Mucosa of stomach (tissue), 1 donor: Measurements from ENCODE around the gene BARX1.

Source experiments
- H3K27me3 ChIP-seq: one replicate; pipeline ENCODE4 v1.7.0; 2013; ENCODE audit warnings: mild to moderate bottlenecking, low read length; ENCODE audit not compliant: control insufficient read depth, insufficient read depth
- H3K36me3 ChIP-seq: one replicate; pipeline ENCODE4 v1.7.0; 2013; ENCODE audit warnings: low read length; ENCODE audit not compliant: control insufficient read depth, insufficient read depth
- H3K4me1 ChIP-seq: one replicate; pipeline ENCODE4 v1.7.0; 2013; ENCODE audit warnings: mild to moderate bottlenecking, low read length; ENCODE audit not compliant: control insufficient read depth, insufficient read depth
- H3K4me3 ChIP-seq: one replicate; pipeline ENCODE4 v1.7.0; 2013; ENCODE audit warnings: low read length
- H3K9ac ChIP-seq: one replicate; pipeline ENCODE4 v1.7.0; 2013; ENCODE audit warnings: mild to moderate bottlenecking, low read length, moderate library complexity
- H3K9me3 ChIP-seq: one replicate; pipeline ENCODE4 v1.7.0; 2013; ENCODE audit warnings: mild to moderate bottlenecking, low read length, moderate library complexity; ENCODE audit not compliant: control insufficient read depth
- donor health status: Pancreatic carcinoma.

Gene BARX1

GRCh38 chr9:93918061-93918460 is 37.1 kb downstream of the BARX1 start:
- peaks cover under 1% of the 10 kb centered on the region for H3K4me1 ChIP-seq
- no peaks in the 10 kb centered on the region for H3K27me3 ChIP-seq
- no peak overlapping the region for H3K9ac ChIP-seq
- no peaks in the 10 kb centered on the region for H3K36me3 ChIP-seq
- H3K9me3 ChIP-seq, result no peaks in the 10 kb centered on the region
- no peak overlapping the region for H3K4me3 ChIP-seq

DNA sequence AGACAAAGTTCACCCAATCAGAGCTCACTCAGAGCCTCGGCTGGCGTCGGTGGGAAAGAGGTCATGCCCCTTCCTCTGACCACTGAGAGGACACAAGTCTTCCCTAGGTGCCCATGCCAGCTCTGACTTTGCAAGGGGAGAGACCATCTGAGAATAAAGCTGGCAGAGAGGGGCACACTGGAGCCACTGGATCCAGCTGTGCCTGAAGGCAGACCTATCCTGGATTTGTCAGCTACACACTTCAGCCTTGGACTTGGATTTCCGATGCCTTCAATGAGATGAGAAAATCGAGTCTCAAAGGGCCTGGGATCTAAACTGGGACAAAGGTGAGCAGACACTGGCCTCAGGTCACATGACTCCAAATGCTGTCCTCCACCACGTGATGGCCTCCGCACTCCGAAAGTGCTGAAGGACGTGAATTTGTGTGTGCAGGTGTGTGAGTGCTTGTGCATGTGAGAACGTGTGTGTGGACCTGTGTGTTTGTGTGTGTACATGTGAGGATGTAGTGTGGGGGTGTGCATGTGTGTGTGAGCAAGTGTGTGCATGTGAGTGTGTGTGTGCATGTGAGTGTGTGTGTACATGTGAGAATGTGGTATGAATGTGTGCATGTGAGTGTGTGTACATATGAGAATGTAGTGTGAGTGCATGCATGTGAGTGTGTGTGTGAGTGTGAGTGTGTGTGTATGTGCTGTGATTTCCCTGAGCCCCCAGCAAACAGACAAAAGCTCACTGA is 37.9 kb downstream of the BARX1 start:
- Histone ChIP-seq H3K36me3 (no peaks in the 10 kb centered on the region), H3K4me1 (peaks cover 8% of the 10 kb centered on the region), H3K4me3 (no peak overlapping the region), H3K9ac (no peak overlapping the region), H3K9me3 (no peaks in the 10 kb centered on the region), H3K27me3 (no peaks in the 10 kb centered on the region)

DNA sequence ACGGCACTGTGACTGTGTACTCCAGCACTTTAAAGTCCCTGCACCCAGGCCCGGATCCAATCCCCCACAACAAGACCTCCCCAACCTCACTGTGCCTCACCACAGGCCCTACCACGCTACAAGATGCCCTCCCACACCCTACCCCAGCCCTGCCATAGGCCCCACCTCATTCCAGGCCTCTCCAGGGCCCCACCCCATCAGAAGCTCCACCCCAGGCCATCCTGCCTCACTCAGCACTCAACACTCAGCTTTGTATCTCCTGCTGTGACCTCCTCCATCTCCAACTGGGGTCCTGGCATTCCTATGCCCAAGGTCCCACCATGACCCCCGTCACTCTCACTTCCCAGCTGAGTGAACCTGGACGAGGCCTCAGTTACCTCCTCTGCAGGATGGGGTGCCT is 38.8 kb downstream of the BARX1 start:
- Histone ChIP-seq H3K27me3 (no peaks in the 10 kb centered on the region), H3K9ac (no peak overlapping the region), H3K36me3 (no peaks in the 10 kb centered on the region), H3K4me3 (no peak overlapping the region), H3K9me3 (no peaks in the 10 kb centered on the region), H3K4me1 (peaks cover 17% of the 10 kb centered on the region)

- Histone ChIP-seq H3K27me3 (peaks cover 22% of the 10 kb centered on the region), H3K4me3 (no peak overlapping the region), H3K9ac (no peak overlapping the region), H3K36me3 (no peaks in the 10 kb centered on the region), H3K9me3 (no peaks in the 10 kb centered on the region), H3K4me1 (peaks cover 43% of the 10 kb centered on the region)
Measured at GRCh38 chr9:93911801-93912554, 43.2 kb downstream of the BARX1 start.

GRCh38 chr9:93911136-93911745 is 43.9 kb downstream of the BARX1 start:
- Histone ChIP-seq H3K9me3 (no peaks in the 10 kb centered on the region), H3K4me3 (no peak overlapping the region), H3K9ac (no peak overlapping the region), H3K27me3 (peaks cover 22% of the 10 kb centered on the region), H3K4me1 (peaks cover 43% of the 10 kb centered on the region), H3K36me3 (no peaks in the 10 kb centered on the region)

GRCh38 chr9:93910598-93910997 is 44.6 kb downstream of the BARX1 start:
- peaks cover 22% of the 10 kb centered on the region for H3K27me3 ChIP-seq
- H3K36me3 ChIP-seq, result no peaks in the 10 kb centered on the region
- peaks cover 43% of the 10 kb centered on the region for H3K4me1 ChIP-seq
- no peak overlapping the region for H3K9ac ChIP-seq
- no peaks in the 10 kb centered on the region for H3K9me3 ChIP-seq
- no peak overlapping the region for H3K4me3 ChIP-seq

- Histone ChIP-seq H3K9me3 (no peaks in the 10 kb centered on the region), H3K36me3 (no peaks in the 10 kb centered on the region), H3K9ac (no peak overlapping the region), H3K4me1 (peaks cover 43% of the 10 kb centered on the region), H3K4me3 (no peak overlapping the region), H3K27me3 (peaks cover 22% of the 10 kb centered on the region)
Measured at GRCh38 chr9:93910196-93910595, 45.0 kb downstream of the BARX1 start.

DNA sequence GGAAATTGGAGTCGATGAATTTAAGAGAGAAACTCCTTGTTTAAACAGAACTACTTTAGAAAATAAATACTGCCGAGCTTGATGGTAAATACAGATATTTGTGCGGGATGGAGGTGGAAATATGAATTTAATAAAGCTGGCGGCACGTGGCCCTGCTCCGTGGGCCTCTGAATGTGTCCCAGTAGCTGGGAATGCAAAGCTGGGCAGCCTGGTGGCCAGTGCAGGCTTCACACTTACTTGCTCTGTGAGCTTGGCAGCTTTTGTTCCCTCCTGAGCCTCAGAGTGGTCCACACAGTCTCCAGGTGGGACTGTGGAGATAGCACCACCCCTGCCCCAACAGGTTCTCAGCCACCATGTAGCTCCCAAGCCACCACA is 45.9 kb downstream of the BARX1 start:
- Histone ChIP-seq H3K4me1 (peaks cover 43% of the 10 kb centered on the region), H3K36me3 (no peaks in the 10 kb centered on the region), H3K9ac (no peak overlapping the region), H3K9me3 (no peaks in the 10 kb centered on the region), H3K27me3 (peaks cover 22% of the 10 kb centered on the region), H3K4me3 (no peak overlapping the region)

GRCh38 chr9:93908591-93909241 is 46.4 kb downstream of the BARX1 start:
- H3K27me3 ChIP-seq, result peaks cover 22% of the 10 kb centered on the region
- peaks cover 43% of the 10 kb centered on the region for H3K4me1 ChIP-seq
- H3K4me3 ChIP-seq, result no peak overlapping the region
- no peaks in the 10 kb centered on the region for H3K9me3 ChIP-seq
- H3K36me3 ChIP-seq, result no peaks in the 10 kb centered on the region
- no peak overlapping the region for H3K9ac ChIP-seq

GRCh38 chr9:93907551-93908199 is 47.5 kb downstream of the BARX1 start:
- H3K4me3 ChIP-seq, result no peak overlapping the region
- peaks cover 25% of the 10 kb centered on the region for H3K27me3 ChIP-seq
- peaks cover 39% of the 10 kb centered on the region for H3K4me1 ChIP-seq
- H3K9me3 ChIP-seq, result no peaks in the 10 kb centered on the region
- no peak overlapping the region for H3K9ac ChIP-seq
- H3K36me3 ChIP-seq, result no peaks in the 10 kb centered on the region

GRCh38 chr9:93906195-93906880 is 48.8 kb downstream of the BARX1 start:
- Histone ChIP-seq H3K27me3 (peaks cover 25% of the 10 kb centered on the region), H3K9me3 (no peaks in the 10 kb centered on the region), H3K4me3 (no peak overlapping the region), H3K9ac (no peak overlapping the region), H3K36me3 (no peaks in the 10 kb centered on the region), H3K4me1 (peaks cover 26% of the 10 kb centered on the region)
